Gastrocnemius medialis (tissue), 4 donors: ENCODE measurements around the gene NXT1.

ENCODE experiments used
- POLR2A ChIP-seq, 2 donors: fragments of 450-650 bp; IDR thresholded peaks; one replicate each; pipeline ENCODE4 v1.6.1; 2017; ENCODE audit warnings: antibody characterized with exemption in 2 of 2, mild to moderate bottlenecking in 2 of 2, moderate library complexity in 2 of 2
- TF ChIP-seq, protein P1 (sequence below), 5 experiments: fragments of 450-650 bp in 3 of 5; fragments of 200-600 bp in 2 of 5; sonication (generic) in 2 of 5; IDR thresholded peaks in 4 of 5; conservative IDR thresholded peaks in 1 of 5; 1 replicate in 4 of 5; 2 replicates in 1 of 5; pipeline ENCODE4 v1.5.1; 2016 to 2019; ENCODE audit warnings: antibody characterized with exemption in 5 of 5, mild to moderate bottlenecking in 3 of 5, moderate library complexity in 3 of 5

DNA sequence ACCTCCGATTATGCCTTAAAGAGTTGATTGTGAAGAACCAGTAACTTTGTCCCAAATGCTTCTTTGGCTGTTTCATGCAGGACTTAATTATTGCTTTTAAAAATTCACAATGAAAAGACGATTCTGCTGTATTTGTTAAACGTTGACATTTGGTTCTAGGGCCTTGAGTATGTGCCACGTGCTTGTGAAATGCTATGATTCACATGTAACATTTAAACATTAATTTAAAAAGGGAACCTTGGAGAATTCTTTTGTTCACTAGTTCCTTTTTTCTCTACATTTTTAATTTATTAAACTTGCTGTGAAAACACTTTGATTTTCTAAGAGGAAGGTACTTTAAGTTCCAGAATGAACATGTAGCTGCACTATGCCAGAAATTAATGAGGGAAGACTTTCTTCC is 20.9 kb downstream of the NXT1 start:
- TF ChIP-seq, protein P1, sequence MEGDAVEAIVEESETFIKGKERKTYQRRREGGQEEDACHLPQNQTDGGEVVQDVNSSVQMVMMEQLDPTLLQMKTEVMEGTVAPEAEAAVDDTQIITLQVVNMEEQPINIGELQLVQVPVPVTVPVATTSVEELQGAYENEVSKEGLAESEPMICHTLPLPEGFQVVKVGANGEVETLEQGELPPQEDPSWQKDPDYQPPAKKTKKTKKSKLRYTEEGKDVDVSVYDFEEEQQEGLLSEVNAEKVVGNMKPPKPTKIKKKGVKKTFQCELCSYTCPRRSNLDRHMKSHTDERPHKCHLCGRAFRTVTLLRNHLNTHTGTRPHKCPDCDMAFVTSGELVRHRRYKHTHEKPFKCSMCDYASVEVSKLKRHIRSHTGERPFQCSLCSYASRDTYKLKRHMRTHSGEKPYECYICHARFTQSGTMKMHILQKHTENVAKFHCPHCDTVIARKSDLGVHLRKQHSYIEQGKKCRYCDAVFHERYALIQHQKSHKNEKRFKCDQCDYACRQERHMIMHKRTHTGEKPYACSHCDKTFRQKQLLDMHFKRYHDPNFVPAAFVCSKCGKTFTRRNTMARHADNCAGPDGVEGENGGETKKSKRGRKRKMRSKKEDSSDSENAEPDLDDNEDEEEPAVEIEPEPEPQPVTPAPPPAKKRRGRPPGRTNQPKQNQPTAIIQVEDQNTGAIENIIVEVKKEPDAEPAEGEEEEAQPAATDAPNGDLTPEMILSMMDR (IDR thresholded peaks at IDR 0.05 in 4 of 5, conservative IDR thresholded peaks at IDR 0.05 in 1 of 5): no peak
- no peak for TF ChIP-seq POLR2A (IDR thresholded peaks at IDR 0.05)
